ENCODE measurements around the gene HMCN2. TPM values are rescaled to one million over a fixed set of nuclear protein-coding genes. Genes with fewer than 3 reads are reported as not detected.

Gene HMCN2
- total and polyA plus RNA-seq, 2 experiments from 2014 or later: not detected

DNA sequence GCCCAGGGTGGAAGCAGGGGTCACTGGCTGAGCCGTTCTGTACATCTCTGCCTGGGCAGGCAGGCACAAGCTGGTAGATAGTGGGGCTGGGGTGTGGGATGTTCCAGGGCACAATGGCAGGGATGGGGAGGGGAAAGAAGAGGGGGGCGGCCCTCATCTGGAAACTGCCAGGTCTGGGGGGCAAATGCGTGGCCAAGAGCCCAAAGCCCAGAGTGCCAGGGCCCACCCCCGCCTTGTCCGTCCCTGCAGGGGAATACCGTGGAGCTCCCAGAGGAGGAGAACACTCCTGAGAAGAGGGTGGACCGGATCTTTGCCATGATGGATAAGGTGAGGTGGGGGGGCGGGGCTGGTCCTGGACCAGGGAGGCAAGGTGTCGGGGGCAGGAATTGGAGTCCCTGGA is 42.7 kb upstream of the HMCN2 start:
- H3K9ac ChIP-seq: no peak overlapping the region
- H3K4me1 ChIP-seq (ENCODE audit: insufficient read depth): no peaks in the 10 kb centered on the region
- H3F3A ChIP-seq (ENCODE audit: insufficient read depth): no peaks in the 10 kb centered on the region
- in situ Hi-C loops (cut with MboI): no loop called here
- H2AFZ ChIP-seq: no peak overlapping the region
- H3K9me3 ChIP-seq (ENCODE audit: low read depth): no peaks in the 10 kb centered on the region
- no peaks in the 10 kb centered on the region for H3K27me3 ChIP-seq (replicated peaks; ENCODE audit: insufficient read depth)
- H3K36me3 ChIP-seq (ENCODE audit: low read depth): peaks cover 8% of the 10 kb centered on the region
- H3K27ac ChIP-seq: no peak overlapping the region
- no peak for DNase-seq
- no peak overlapping the region for H3K4me2 ChIP-seq (ENCODE audit: unreplicated experiment)
- WGBS, 2 experiments (ENCODE audit: low coverage in 1 of 2, low lambda C conversion rate in 2 of 2, missing lambda C conversion rate in 2 of 2): 96 to 98% methylated on average over 4 to 8 of the region's 9 CpGs
- no peak overlapping the region for H3K4me3 ChIP-seq
- no peaks in the 10 kb centered on the region for H3K79me2 ChIP-seq (ENCODE audit: insufficient read depth)
- TF ChIP-seq EZH2 (IDR thresholded peaks at IDR 0.05; ENCODE audit: insufficient read depth, poor library complexity, severe bottlenecking) (no peak), EZH2phosphoT487 (IDR thresholded peaks at IDR 0.05; ENCODE audit: insufficient read depth, low read depth) (no peak)
- H3K9me2 ChIP-seq (ENCODE audit: insufficient read depth): no peaks in the 10 kb centered on the region
- H4K20me1 ChIP-seq (ENCODE audit: insufficient read depth): no peaks in the 10 kb centered on the region

DNA sequence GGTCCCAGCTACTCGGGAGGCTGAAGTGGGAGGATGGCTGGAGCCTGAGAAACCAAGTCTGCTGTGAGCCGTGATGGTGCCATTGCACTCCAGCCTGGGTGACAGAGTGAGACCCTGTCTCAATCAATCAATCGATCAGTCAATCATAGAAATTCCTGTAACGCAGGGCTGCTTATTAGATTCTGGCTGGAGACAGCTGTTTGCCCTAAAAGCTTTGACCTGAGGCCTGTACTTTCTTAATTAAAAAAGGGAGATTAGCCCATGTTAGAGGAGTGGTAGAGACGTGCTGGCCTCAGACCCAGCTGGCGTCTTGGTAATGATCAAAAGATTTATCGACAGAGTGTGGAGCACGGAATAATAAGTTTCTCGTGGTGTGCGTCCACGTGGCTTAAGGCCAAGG is 40.5 kb upstream of the HMCN2 start:
- no peaks in the 10 kb centered on the region for H4K20me1 ChIP-seq (ENCODE audit: insufficient read depth)
- no peaks in the 10 kb centered on the region for H3K27me3 ChIP-seq (replicated peaks; ENCODE audit: insufficient read depth)
- H3K9me2 ChIP-seq (ENCODE audit: insufficient read depth): no peaks in the 10 kb centered on the region
- no peak overlapping the region for H3K4me3 ChIP-seq
- TF ChIP-seq EZH2 (IDR thresholded peaks at IDR 0.05; ENCODE audit: insufficient read depth, poor library complexity, severe bottlenecking) (no peak), EZH2phosphoT487 (IDR thresholded peaks at IDR 0.05; ENCODE audit: insufficient read depth, low read depth) (no peak)
- H3K4me1 ChIP-seq (ENCODE audit: insufficient read depth): no peaks in the 10 kb centered on the region
- 95% methylated on average over 11 of the region's 11 CpGs for WGBS, 2 experiments (ENCODE audit: low coverage in 1 of 2, low lambda C conversion rate in 2 of 2, missing lambda C conversion rate in 2 of 2)
- no peaks in the 10 kb centered on the region for H3K79me2 ChIP-seq (ENCODE audit: insufficient read depth)
- no peaks in the 10 kb centered on the region for H3K9me3 ChIP-seq (ENCODE audit: low read depth)
- H3F3A ChIP-seq (ENCODE audit: insufficient read depth): no peaks in the 10 kb centered on the region
- no peak for DNase-seq
- H3K9ac ChIP-seq: no peak overlapping the region
- H2AFZ ChIP-seq: no peak overlapping the region
- H3K27ac ChIP-seq: no peak overlapping the region
- H3K36me3 ChIP-seq (ENCODE audit: low read depth): peaks cover 17% of the 10 kb centered on the region
- no peak overlapping the region for H3K4me2 ChIP-seq (ENCODE audit: unreplicated experiment)
- in situ Hi-C loops (cut with MboI): loop anchor here (25.0 kb wide), 1 partner anchor 338 kb away; no protein-coding TSS in a partner anchor

DNA sequence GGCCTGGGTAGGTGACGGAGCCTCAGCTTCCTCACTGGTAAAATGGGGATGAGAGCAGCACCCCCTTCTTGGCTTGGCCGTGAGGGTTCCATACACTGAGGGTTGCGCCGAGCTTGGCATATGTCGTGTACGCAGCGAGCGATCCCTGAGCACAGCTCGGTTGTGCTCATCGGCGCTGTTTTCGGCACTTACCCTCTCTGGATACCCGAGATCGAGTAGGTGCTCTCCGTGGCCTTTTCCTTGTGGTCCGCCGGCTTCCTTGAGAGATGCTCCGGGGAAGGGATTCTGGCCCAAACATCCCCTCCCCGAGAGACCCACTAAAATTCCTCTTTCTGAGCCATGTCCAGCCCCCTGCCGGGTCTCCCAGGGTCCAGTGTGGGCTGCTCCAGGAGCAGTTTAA is 40.0 kb upstream of the HMCN2 start:
- no peaks in the 10 kb centered on the region for H4K20me1 ChIP-seq (ENCODE audit: insufficient read depth)
- H3K4me3 ChIP-seq: no peak overlapping the region
- no peaks in the 10 kb centered on the region for H3F3A ChIP-seq (ENCODE audit: insufficient read depth)
- no peaks in the 10 kb centered on the region for H3K27me3 ChIP-seq (replicated peaks; ENCODE audit: insufficient read depth)
- no peak overlapping the region for H2AFZ ChIP-seq
- no peak for DNase-seq
- H3K4me2 ChIP-seq (ENCODE audit: unreplicated experiment): no peak overlapping the region
- 96 to 97% methylated on average over 17 to 20 of the region's 20 CpGs for WGBS, 2 experiments (ENCODE audit: low coverage in 1 of 2, low lambda C conversion rate in 2 of 2, missing lambda C conversion rate in 2 of 2)
- H3K27ac ChIP-seq: no peak overlapping the region
- H3K9ac ChIP-seq: no peak overlapping the region
- no peaks in the 10 kb centered on the region for H3K9me3 ChIP-seq (ENCODE audit: low read depth)
- H3K36me3 ChIP-seq (ENCODE audit: low read depth): peaks cover 17% of the 10 kb centered on the region
- H3K4me1 ChIP-seq (ENCODE audit: insufficient read depth): no peaks in the 10 kb centered on the region
- H3K79me2 ChIP-seq (ENCODE audit: insufficient read depth): no peaks in the 10 kb centered on the region
- H3K9me2 ChIP-seq (ENCODE audit: insufficient read depth): no peaks in the 10 kb centered on the region
- in situ Hi-C loops (cut with MboI): loop anchor here (25.0 kb wide), 1 partner anchor 338 kb away; no protein-coding TSS in a partner anchor
- TF ChIP-seq EZH2 (IDR thresholded peaks at IDR 0.05; ENCODE audit: insufficient read depth, poor library complexity, severe bottlenecking) (no peak), EZH2phosphoT487 (IDR thresholded peaks at IDR 0.05; ENCODE audit: insufficient read depth, low read depth) (no peak)

DNA sequence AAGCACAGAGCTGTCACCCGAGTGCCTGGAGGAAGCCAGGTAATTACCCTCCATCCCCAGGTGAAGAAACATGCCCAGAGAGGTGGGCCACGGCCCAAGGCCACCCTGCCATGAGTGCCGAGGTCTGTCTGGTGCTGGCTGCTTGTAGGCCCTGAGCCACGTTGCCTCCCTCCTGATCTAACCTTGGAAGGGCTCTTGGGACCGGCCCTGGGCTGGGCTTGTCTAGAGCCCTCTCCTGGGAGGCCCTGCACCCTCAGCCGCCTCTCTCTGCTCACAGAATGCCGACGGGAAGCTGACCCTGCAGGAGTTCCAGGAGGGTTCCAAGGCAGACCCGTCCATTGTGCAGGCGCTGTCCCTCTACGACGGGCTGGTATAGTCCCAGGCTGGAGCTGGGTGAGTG is 39.4 kb upstream of the HMCN2 start:
- in situ Hi-C loops (cut with MboI): loop anchor here (25.0 kb wide), 1 partner anchor 339 kb away; no protein-coding TSS in a partner anchor
- no peak overlapping the region for H3K27ac ChIP-seq
- no peaks in the 10 kb centered on the region for H3F3A ChIP-seq (ENCODE audit: insufficient read depth)
- H3K9ac ChIP-seq: no peak overlapping the region
- H3K27me3 ChIP-seq (replicated peaks; ENCODE audit: insufficient read depth): no peaks in the 10 kb centered on the region
- no peak overlapping the region for H2AFZ ChIP-seq
- WGBS, 2 experiments (ENCODE audit: low coverage in 1 of 2, low lambda C conversion rate in 2 of 2, missing lambda C conversion rate in 2 of 2): 91 to 93% methylated on average over 12 of the region's 12 CpGs
- no peak for DNase-seq
- peaks cover 17% of the 10 kb centered on the region for H3K36me3 ChIP-seq (ENCODE audit: low read depth)
- no peaks in the 10 kb centered on the region for H3K9me3 ChIP-seq (ENCODE audit: low read depth)
- no peak overlapping the region for H3K4me3 ChIP-seq
- H3K9me2 ChIP-seq (ENCODE audit: insufficient read depth): no peaks in the 10 kb centered on the region
- H3K79me2 ChIP-seq (ENCODE audit: insufficient read depth): no peaks in the 10 kb centered on the region
- H3K4me2 ChIP-seq (ENCODE audit: unreplicated experiment): no peak overlapping the region
- H4K20me1 ChIP-seq (ENCODE audit: insufficient read depth): no peaks in the 10 kb centered on the region
- H3K4me1 ChIP-seq (ENCODE audit: insufficient read depth): no peaks in the 10 kb centered on the region
- TF ChIP-seq EZH2phosphoT487 (IDR thresholded peaks at IDR 0.05; ENCODE audit: insufficient read depth, low read depth) (no peak), EZH2 (IDR thresholded peaks at IDR 0.05; ENCODE audit: insufficient read depth, poor library complexity, severe bottlenecking) (no peak)

DNA sequence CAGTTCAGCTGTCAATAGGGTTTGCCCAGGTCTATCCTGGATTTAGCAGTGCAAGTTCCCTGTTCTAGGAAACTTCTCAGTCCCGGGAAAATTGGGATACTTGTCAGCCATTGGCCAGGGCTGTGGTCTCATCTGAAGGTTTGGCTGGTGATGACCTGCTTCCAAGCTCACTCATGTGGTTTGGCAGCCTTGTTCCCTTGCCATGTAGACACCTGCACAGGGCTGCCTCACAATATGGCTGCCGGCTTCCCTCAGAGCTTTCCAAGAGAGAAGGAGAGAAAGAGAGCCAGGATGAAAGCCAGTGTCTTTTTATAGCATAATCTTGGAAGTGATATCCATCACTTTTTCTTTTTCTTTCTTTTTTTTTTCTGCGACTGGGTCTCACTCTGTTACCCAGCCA is 37.7 kb upstream of the HMCN2 start:
- Histone ChIP-seq H3K4me2 (ENCODE audit: unreplicated experiment) (no peak overlapping the region), H3K4me1 (ENCODE audit: insufficient read depth) (no peaks in the 10 kb centered on the region), H3K9me3 (ENCODE audit: low read depth) (no peaks in the 10 kb centered on the region), H3F3A (ENCODE audit: insufficient read depth) (no peaks in the 10 kb centered on the region), H3K4me3 (no peak overlapping the region), H3K9ac (no peak overlapping the region), H3K27ac (no peak overlapping the region), H3K36me3 (ENCODE audit: low read depth) (peaks cover 17% of the 10 kb centered on the region), H3K27me3 (replicated peaks; ENCODE audit: insufficient read depth) (no peaks in the 10 kb centered on the region), H3K79me2 (ENCODE audit: insufficient read depth) (no peaks in the 10 kb centered on the region), H2AFZ (no peak overlapping the region), H4K20me1 (ENCODE audit: insufficient read depth) (no peaks in the 10 kb centered on the region), H3K9me2 (ENCODE audit: insufficient read depth) (no peaks in the 10 kb centered on the region)
- DNase-seq: no peak
- WGBS, 2 experiments (ENCODE audit: low coverage in 1 of 2, low lambda C conversion rate in 2 of 2, missing lambda C conversion rate in 2 of 2): 96 to 100% methylated on average over 3 of the region's 3 CpGs
- TF ChIP-seq EZH2phosphoT487 (IDR thresholded peaks at IDR 0.05; ENCODE audit: insufficient read depth, low read depth) (no peak), EZH2 (IDR thresholded peaks at IDR 0.05; ENCODE audit: insufficient read depth, poor library complexity, severe bottlenecking) (no peak)
- in situ Hi-C loops (cut with MboI): loop anchor here (25.0 kb wide), 1 partner anchor 341 kb away; no protein-coding TSS in a partner anchor

Measured in GM23248 (cell line).